GM12891 (cell line): ENCODE measurements around the gene UBE2E2.

Source experiments
- DNase-seq: peaks from one replicate; pipeline ENCODE4 v3.0.0; 2011; ENCODE audit warnings: low spot score; ENCODE audit not compliant: insufficient read length
- FAIRE-seq: peaks from 2 replicates; lab custom pipeline; 2011; peaks lifted over from hg19 to GRCh38; lab: Jason Lieb, UNC
- PAX5 ChIP-seq: IDR thresholded peaks from 2 replicates; pipeline ENCODE4 v1.6.1; 2011; ENCODE audit warnings: low read length, moderate library complexity, mild to moderate bottlenecking; ENCODE audit not compliant: insufficient read depth, severe bottlenecking
- POLR2A ChIP-seq: IDR thresholded peaks from 2 replicates; pipeline ENCODE4 v1.6.1; 2011; ENCODE audit warnings: low read depth, low read length, control low read depth
- POLR2AphosphoS5 ChIP-seq: IDR thresholded peaks from 2 replicates; pipeline ENCODE4 v1.6.1; 2011; ENCODE audit warnings: low read depth, low read length, control low read depth
- POU2F2 ChIP-seq: IDR thresholded peaks from 2 replicates; pipeline ENCODE4 v1.6.1; 2011; ENCODE audit warnings: low read depth, mild to moderate bottlenecking, control low read depth, low read length, moderate library complexity
- SPI1 ChIP-seq: IDR thresholded peaks from 2 replicates; pipeline ENCODE4 v1.6.1; 2011; ENCODE audit warnings: low read depth, low read length, control low read depth
- TAF1 ChIP-seq: IDR thresholded peaks from 2 replicates; pipeline ENCODE4 v1.6.1; 2011; ENCODE audit warnings: low read depth, low read length, control low read depth

The UBE2E2 gene

GRCh38 chr3:23376516-23377248 is 173.6 kb downstream of the UBE2E2 start:
- TF ChIP-seq TAF1 (no peak), POU2F2 (no peak), POLR2AphosphoS5 (no peak), PAX5 (no peak), SPI1 (no peak), POLR2A (no peak)
- no peak for DNase-seq
- peak; percentile 74 for FAIRE-seq

GRCh38 chr3:23377928-23378672 is 175.0 kb downstream of the UBE2E2 start:
- DNase-seq: no peak
- FAIRE-seq: no peak
- no peak for TF ChIP-seq POLR2A
- TF ChIP-seq TAF1: no peak
- TF ChIP-seq SPI1: no peak
- no peak for TF ChIP-seq PAX5
- TF ChIP-seq POU2F2: no peak
- TF ChIP-seq POLR2AphosphoS5: no peak

GRCh38 chr3:23383875-23384274 is 180.7 kb downstream of the UBE2E2 start:
- FAIRE-seq (peak; percentile 67), DNase-seq (no peak)
- TF ChIP-seq SPI1 (no peak), POLR2AphosphoS5 (no peak), PAX5 (no peak), POU2F2 (no peak)

- TF ChIP-seq POLR2AphosphoS5 (no peak), PAX5 (no peak), TAF1 (no peak), POLR2A (no peak), SPI1 (no peak), POU2F2 (no peak)
- FAIRE-seq: no peak
Observed at GRCh38 chr3:23385327-23385726, 182.2 kb downstream of the UBE2E2 start.

GRCh38 chr3:23387286-23387918 is 184.3 kb downstream of the UBE2E2 start:
- FAIRE-seq: no peak
- DNase-seq: no peak
- TF ChIP-seq PAX5 (no peak), POU2F2 (no peak), POLR2A (no peak), POLR2AphosphoS5 (no peak), SPI1 (no peak), TAF1 (no peak)

More at GRCh38 chr3:23385327-23385726, 182.2 kb downstream of the UBE2E2 start:
- no peak for DNase-seq

GRCh38 chr3:23389089-23389488 is 186.0 kb downstream of the UBE2E2 start:
- no peak for FAIRE-seq

GRCh38 chr3:23389686-23390085 is 186.6 kb downstream of the UBE2E2 start:
- no peak for DNase-seq
- FAIRE-seq: peak; percentile 71
- TF ChIP-seq SPI1 (peak; percentile 52), POU2F2 (no peak)

More at GRCh38 chr3:23389089-23389488, 186.0 kb downstream of the UBE2E2 start:
- no peak for DNase-seq
- TF ChIP-seq PAX5 (no peak), TAF1 (no peak), POLR2A (no peak), POLR2AphosphoS5 (no peak), SPI1 (no peak), POU2F2 (no peak)

- no peak for DNase-seq
- peak; percentile 74 for FAIRE-seq
- TF ChIP-seq TAF1: no peak
- TF ChIP-seq POLR2AphosphoS5: no peak
- TF ChIP-seq SPI1: no peak
- no peak for TF ChIP-seq POLR2A
Observed at GRCh38 chr3:23390446-23390845, 187.3 kb downstream of the UBE2E2 start.

- FAIRE-seq (peak; percentile 33), DNase-seq (no peak)
- TF ChIP-seq TAF1 (no peak), POLR2AphosphoS5 (no peak), PAX5 (no peak), POU2F2 (no peak)
Observed at GRCh38 chr3:23390989-23391553, 187.9 kb downstream of the UBE2E2 start.

GRCh38 chr3:23395115-23395514 is 192.0 kb downstream of the UBE2E2 start:
- no peak for FAIRE-seq
- DNase-seq: no peak
- no peak for TF ChIP-seq SPI1
- TF ChIP-seq PAX5: no peak
- no peak for TF ChIP-seq POU2F2
- TF ChIP-seq POLR2A: no peak
- TF ChIP-seq TAF1: no peak
- TF ChIP-seq POLR2AphosphoS5: no peak
